C4-2B (cell line): ENCODE data around the gene KAZN.

ENCODE experiments used
- ZFX ChIP-seq: fragments of 450-650 bp; IDR thresholded peaks from 2 replicates; pipeline ENCODE4 v1.6.1; 2017
- TF ChIP-seq, protein P1 (sequence below): fragments of 450-650 bp; conservative IDR thresholded peaks from 2 replicates; pipeline ENCODE4 v1.5.1; 2017; ENCODE audit warnings: mild to moderate bottlenecking

DNA sequence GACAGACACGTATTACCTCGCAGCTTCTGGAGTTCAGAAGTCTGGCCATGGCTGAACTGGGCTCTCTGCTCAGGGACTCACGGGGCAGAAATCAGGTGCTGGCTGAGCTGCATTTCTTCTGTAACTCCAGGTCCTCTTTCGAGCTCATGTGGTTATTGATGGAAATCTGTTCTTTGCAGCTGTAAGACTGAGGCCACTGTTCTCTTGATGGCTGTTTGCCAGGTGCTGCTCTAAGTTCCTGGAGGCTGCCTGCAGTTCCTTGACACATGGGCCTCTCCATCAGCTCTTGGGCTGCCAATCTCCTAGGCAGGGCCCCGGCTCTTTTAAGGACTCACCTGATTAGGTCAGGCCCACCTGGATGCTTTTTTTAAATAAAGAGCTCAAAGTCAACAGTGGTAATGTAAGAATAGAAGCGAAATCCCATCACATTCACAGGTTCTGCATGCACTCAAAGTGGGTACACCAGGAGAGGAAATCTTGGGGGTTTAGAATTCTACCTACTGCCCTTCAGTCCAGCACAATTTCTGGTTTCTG lies 139.1 kb downstream of the KAZN start:
- TF ChIP-seq, protein P1, sequence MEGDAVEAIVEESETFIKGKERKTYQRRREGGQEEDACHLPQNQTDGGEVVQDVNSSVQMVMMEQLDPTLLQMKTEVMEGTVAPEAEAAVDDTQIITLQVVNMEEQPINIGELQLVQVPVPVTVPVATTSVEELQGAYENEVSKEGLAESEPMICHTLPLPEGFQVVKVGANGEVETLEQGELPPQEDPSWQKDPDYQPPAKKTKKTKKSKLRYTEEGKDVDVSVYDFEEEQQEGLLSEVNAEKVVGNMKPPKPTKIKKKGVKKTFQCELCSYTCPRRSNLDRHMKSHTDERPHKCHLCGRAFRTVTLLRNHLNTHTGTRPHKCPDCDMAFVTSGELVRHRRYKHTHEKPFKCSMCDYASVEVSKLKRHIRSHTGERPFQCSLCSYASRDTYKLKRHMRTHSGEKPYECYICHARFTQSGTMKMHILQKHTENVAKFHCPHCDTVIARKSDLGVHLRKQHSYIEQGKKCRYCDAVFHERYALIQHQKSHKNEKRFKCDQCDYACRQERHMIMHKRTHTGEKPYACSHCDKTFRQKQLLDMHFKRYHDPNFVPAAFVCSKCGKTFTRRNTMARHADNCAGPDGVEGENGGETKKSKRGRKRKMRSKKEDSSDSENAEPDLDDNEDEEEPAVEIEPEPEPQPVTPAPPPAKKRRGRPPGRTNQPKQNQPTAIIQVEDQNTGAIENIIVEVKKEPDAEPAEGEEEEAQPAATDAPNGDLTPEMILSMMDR, result no peak
- no peak for TF ChIP-seq ZFX
